ENCODE results near the gene STPG3.
A peak's percentile ranks its signal among the peaks of the same experiment; 100 is the strongest.
"Not testable (repeated sequence)": the region's sequence is repeated elsewhere in the genome, so short reads cannot be mapped to it uniquely, and the experiment has no call there.

Gene STPG3

GRCh38 chr9:137234055-137234697 is 16.9 kb upstream of the STPG3 start:
- DNase-seq, result no peak

GRCh38 chr9:137234758-137235423 is 16.2 kb upstream of the STPG3 start:
- DNase-seq, result no peak

GRCh38 chr9:137235424-137236237 is 15.5 kb upstream of the STPG3 start:
- no peak for DNase-seq

GRCh38 chr9:137236238-137236935 is 14.7 kb upstream of the STPG3 start:
- DNase-seq, result peak; percentile 77 to 85

GRCh38 chr9:137236936-137237421 is 14.1 kb upstream of the STPG3 start:
- DNase-seq, result no peak

GRCh38 chr9:137237759-137238726 is 13.0 kb upstream of the STPG3 start:
- DNase-seq, result no peak

- DNase-seq, result not testable (repeated sequence)
Measured at GRCh38 chr9:137239541-137240200, 11.4 kb upstream of the STPG3 start.

- peak; percentile 74 to 76 for DNase-seq
Measured at GRCh38 chr9:137240318-137240840, 10.7 kb upstream of the STPG3 start.

GRCh38 chr9:137240841-137241489 is 10.1 kb upstream of the STPG3 start, which contains the start of gene TUBB4B:
TUBB4B (plus strand) TSS chr9:137241287; CDS start chr9:137241361, 74 bp downstream.
- peak; percentile 100 for DNase-seq

GRCh38 chr9:137241490-137242268 is 9.4 kb upstream of the STPG3 start:
- DNase-seq, result peak; percentile 50 to 72

GRCh38 chr9:137242269-137243203 is 8.6 kb upstream of the STPG3 start:
- DNase-seq, result no peak

GRCh38 chr9:137243266-137243625 is 7.8 kb upstream of the STPG3 start:
- not testable (repeated sequence) for DNase-seq

- DNase-seq, result no peak
Measured at GRCh38 chr9:137243626-137244485, 7.2 kb upstream of the STPG3 start.

GRCh38 chr9:137244486-137245449 is 6.3 kb upstream of the STPG3 start:
- DNase-seq, result no peak

Data from inflammatory macrophage (primary cell).